GM18526 (cell line): Measurements from ENCODE around the gene IL18R1.

Source experiments
- POLR2A ChIP-seq: IDR thresholded peaks from 3 replicates; pipeline ENCODE4 v1.6.1; 2011; ENCODE audit not compliant: insufficient read length; ENCODE audit errors: extremely low read depth

IL18R1 gene

GRCh38 chr2:102337012-102337411 lies 18.6 kb upstream of the IL18R1 start:
- TF ChIP-seq POLR2A: no peak

GRCh38 chr2:102337481-102338386 lies 17.9 kb upstream of the IL18R1 start:
- no peak for TF ChIP-seq POLR2A

GRCh38 chr2:102340778-102341177 lies 14.8 kb upstream of the IL18R1 start:
- no peak for TF ChIP-seq POLR2A

- TF ChIP-seq POLR2A: no peak
Observed at GRCh38 chr2:102342888-102343287, 12.7 kb upstream of the IL18R1 start.

- no peak for TF ChIP-seq POLR2A
Observed at GRCh38 chr2:102344397-102344796, 11.2 kb upstream of the IL18R1 start.

- TF ChIP-seq POLR2A: no peak
Observed at GRCh38 chr2:102345329-102345920, 10.2 kb upstream of the IL18R1 start.

- no peak for TF ChIP-seq POLR2A
Observed at GRCh38 chr2:102346381-102347130, 9.0 kb upstream of the IL18R1 start.

GRCh38 chr2:102350137-102350793 lies 5.3 kb upstream of the IL18R1 start:
- TF ChIP-seq POLR2A: no peak

- no peak for TF ChIP-seq POLR2A
Observed at GRCh38 chr2:102356381-102356712, 751 bp downstream of the IL18R1 start.

GRCh38 chr2:102356741-102357140 lies 1.1 kb downstream of the IL18R1 start:
- TF ChIP-seq POLR2A: no peak

- no peak for TF ChIP-seq POLR2A
Observed at GRCh38 chr2:102357937-102358336, 2.3 kb downstream of the IL18R1 start.

GRCh38 chr2:102358496-102358895 lies 2.9 kb downstream of the IL18R1 start:
- TF ChIP-seq POLR2A: no peak

GRCh38 chr2:102359527-102359926 lies 3.9 kb downstream of the IL18R1 start:
- no peak for TF ChIP-seq POLR2A

GRCh38 chr2:102361632-102362241 lies 6.1 kb downstream of the IL18R1 start:
- no peak for TF ChIP-seq POLR2A

GRCh38 chr2:102365763-102366162 lies 10.2 kb downstream of the IL18R1 start:
- no peak for TF ChIP-seq POLR2A

GRCh38 chr2:102366406-102367112 lies 11.0 kb downstream of the IL18R1 start:
- TF ChIP-seq POLR2A: no peak
